SU-DHL-6 (cell line): Measurements from ENCODE around the gene OTUB2.

Experiments
- EZH2phosphoT487 ChIP-seq: fragments of 200-600 bp; sonication (generic), shearing (Covaris generic); conservative IDR thresholded peaks from 2 replicates; pipeline ENCODE4 v1.6.1; 2018; ENCODE audit warnings: mild to moderate bottlenecking, antibody characterized with exemption, low read length, moderate library complexity, mixed read lengths
- TF ChIP-seq, protein P1 (sequence below): fragments of 200-600 bp; sonication (generic); IDR thresholded peaks from one replicate; pipeline ENCODE4 v1.5.1; 2017; ENCODE audit warnings: antibody characterized with exemption, mild to moderate bottlenecking, low read length, moderate library complexity; ENCODE audit not compliant: insufficient read depth, poor library complexity, severe bottlenecking

DNA sequence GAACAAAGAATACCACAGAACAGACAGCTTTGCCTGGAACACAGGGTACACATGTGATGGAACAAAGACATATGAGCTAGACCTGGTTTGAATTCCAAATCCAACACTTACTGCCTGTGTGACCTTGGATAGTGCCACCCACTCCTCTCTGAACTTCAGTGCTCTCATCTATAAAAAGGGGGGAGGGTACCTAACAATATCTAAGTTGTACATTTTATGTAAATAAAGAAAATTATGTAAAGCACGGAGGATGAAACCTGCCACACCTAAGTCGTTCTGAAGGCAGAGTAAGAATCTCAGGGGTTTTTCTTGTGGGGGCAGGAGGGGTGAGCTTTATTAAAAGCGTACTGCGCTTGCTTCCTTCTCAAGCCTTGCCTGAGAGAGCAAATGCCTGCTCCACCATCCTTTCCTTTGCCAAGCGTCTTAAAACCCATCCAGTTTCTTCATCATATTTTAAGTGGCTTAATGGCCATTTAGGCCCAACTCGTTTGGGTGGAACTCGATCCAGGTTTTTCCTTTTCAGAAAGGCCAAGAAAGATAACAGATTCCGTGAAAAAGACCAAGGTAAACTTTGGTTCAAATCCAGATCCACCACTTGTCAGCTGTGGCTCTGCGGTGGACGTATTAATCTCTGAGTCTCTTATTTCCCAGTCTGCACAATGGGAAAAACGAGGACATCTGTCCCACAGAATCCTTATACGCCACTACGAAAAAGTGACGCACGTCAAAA lies 53.9 kb downstream of the OTUB2 start:
- TF ChIP-seq, protein P1, sequence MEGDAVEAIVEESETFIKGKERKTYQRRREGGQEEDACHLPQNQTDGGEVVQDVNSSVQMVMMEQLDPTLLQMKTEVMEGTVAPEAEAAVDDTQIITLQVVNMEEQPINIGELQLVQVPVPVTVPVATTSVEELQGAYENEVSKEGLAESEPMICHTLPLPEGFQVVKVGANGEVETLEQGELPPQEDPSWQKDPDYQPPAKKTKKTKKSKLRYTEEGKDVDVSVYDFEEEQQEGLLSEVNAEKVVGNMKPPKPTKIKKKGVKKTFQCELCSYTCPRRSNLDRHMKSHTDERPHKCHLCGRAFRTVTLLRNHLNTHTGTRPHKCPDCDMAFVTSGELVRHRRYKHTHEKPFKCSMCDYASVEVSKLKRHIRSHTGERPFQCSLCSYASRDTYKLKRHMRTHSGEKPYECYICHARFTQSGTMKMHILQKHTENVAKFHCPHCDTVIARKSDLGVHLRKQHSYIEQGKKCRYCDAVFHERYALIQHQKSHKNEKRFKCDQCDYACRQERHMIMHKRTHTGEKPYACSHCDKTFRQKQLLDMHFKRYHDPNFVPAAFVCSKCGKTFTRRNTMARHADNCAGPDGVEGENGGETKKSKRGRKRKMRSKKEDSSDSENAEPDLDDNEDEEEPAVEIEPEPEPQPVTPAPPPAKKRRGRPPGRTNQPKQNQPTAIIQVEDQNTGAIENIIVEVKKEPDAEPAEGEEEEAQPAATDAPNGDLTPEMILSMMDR = no peak
- TF ChIP-seq EZH2phosphoT487 = no peak
